Neural cell (in vitro differentiated cells): ENCODE measurements around the gene BRIP1.

Source experiments
- EZH2 ChIP-seq: fragments of 200-600, 300-800 bp; shearing (Covaris generic), sonication (generic); IDR thresholded peaks from 2 replicates; pipeline ENCODE4 v1.6.1; 2014; ENCODE audit warnings: antibody characterized with exemption, low read length, borderline replicate concordance, mild to moderate bottlenecking; ENCODE audit not compliant: insufficient read depth, poor library complexity, severe bottlenecking
- SMC3 ChIP-seq: fragments of 450-650 bp; conservative IDR thresholded peaks from 2 replicates; pipeline ENCODE4 v1.6.1; 2014; ENCODE audit warnings: antibody characterized with exemption, mild to moderate bottlenecking, moderate library complexity; ENCODE audit not compliant: poor library complexity
- TF ChIP-seq, protein P1 (sequence below): fragments of 450-650 bp; IDR thresholded peaks from 2 replicates; pipeline ENCODE4 v1.5.1; 2014; ENCODE audit warnings: antibody characterized with exemption, mild to moderate bottlenecking, moderate library complexity; ENCODE audit not compliant: poor library complexity, severe bottlenecking

DNA sequence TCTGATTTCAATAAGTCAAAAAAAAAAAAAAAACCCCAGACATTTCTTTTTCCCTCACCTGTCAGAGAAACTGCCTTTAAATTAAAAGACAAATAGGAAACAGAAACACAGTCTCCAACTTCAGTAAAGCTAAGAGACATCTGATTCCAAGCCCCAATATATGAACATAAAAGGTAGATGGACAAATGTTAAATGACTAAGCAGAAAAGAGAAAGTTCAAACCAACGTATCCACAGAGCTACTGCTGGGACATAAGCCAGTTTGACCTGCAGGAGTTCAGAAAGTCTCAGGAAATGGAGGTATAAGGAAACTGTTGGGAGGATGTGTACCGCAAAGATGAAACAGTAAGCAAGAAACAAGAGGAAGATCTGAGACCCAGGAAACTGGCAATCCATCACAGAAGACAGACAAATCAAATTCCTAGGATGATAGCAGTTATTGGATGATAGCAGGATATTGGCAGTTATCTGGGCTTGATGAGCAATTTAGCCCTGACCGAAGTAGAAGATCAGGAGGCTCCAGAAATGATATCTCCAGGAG is 135.0 kb downstream of the BRIP1 start:
- TF ChIP-seq, protein P1, sequence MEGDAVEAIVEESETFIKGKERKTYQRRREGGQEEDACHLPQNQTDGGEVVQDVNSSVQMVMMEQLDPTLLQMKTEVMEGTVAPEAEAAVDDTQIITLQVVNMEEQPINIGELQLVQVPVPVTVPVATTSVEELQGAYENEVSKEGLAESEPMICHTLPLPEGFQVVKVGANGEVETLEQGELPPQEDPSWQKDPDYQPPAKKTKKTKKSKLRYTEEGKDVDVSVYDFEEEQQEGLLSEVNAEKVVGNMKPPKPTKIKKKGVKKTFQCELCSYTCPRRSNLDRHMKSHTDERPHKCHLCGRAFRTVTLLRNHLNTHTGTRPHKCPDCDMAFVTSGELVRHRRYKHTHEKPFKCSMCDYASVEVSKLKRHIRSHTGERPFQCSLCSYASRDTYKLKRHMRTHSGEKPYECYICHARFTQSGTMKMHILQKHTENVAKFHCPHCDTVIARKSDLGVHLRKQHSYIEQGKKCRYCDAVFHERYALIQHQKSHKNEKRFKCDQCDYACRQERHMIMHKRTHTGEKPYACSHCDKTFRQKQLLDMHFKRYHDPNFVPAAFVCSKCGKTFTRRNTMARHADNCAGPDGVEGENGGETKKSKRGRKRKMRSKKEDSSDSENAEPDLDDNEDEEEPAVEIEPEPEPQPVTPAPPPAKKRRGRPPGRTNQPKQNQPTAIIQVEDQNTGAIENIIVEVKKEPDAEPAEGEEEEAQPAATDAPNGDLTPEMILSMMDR = no peak
- TF ChIP-seq SMC3 (no peak), EZH2 (no peak)
